ENCODE data around the gene GPATCH2.
"Not testable (repeated sequence)": the region's sequence is repeated elsewhere in the genome, so short reads cannot be mapped to it uniquely, and the experiment has no call there.

GPATCH2 gene

GRCh38 chr1:217443845-217444244 is 187.0 kb downstream of the GPATCH2 start:
- DNase-seq (ENCODE audit: low spot score) = no peak

- no peak for DNase-seq (ENCODE audit: low spot score)
Observed at GRCh38 chr1:217437376-217437775, 193.5 kb downstream of the GPATCH2 start.

- no peak for DNase-seq (ENCODE audit: low spot score)
Observed at GRCh38 chr1:217435204-217435603, 195.7 kb downstream of the GPATCH2 start.

DNA sequence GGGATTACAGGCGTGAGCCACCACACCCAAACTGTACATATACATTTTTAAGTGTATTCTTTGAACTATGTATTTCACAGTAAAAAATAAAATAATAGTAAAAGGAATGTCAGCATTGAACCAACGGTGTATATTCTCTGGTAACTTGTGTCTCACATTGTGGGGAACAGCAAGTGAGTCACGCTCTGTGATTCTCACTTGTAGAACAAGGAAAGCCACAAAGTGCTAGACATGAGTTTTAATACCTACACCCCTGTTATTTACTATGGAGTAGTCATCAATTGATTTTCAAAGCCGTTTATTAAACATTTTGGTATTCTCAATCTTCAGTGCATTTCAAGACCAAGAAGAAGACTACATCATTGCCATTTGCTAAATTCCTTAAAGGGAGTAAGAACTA is 197.2 kb downstream of the GPATCH2 start:
- DNase-seq (ENCODE audit: low spot score) = no peak

- DNase-seq (ENCODE audit: low spot score) = no peak
Observed at GRCh38 chr1:217432339-217432738, 198.6 kb downstream of the GPATCH2 start.

DNA sequence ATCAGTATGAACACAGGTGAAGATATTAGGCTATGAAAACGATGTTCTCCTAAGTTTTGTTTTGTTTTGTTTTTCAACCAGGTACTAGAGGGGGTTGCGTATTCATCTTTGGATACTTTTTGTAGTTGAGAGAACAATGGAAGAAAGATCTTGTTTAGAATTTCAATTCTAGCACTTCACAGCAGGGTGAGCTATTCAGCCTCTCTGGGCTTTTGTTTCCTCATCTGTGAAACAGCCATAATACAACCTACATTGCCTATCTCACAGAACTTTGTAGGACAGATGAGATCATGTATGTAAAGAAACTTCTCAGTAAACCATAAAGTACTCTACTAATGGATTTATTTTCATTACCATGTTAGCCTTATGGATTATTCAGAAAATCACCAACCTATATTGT is 199.5 kb downstream of the GPATCH2 start:
- DNase-seq (ENCODE audit: low spot score) = no peak

- no peak for DNase-seq (ENCODE audit: low spot score)
Observed at GRCh38 chr1:217425422-217425821, 205.5 kb downstream of the GPATCH2 start.

- DNase-seq (ENCODE audit: low spot score) = no peak
Observed at GRCh38 chr1:217419194-217419551, 211.7 kb downstream of the GPATCH2 start.

GRCh38 chr1:217418269-217419193 is 212.4 kb downstream of the GPATCH2 start:
- DNase-seq (ENCODE audit: low spot score) = peak; percentile 27

DNA sequence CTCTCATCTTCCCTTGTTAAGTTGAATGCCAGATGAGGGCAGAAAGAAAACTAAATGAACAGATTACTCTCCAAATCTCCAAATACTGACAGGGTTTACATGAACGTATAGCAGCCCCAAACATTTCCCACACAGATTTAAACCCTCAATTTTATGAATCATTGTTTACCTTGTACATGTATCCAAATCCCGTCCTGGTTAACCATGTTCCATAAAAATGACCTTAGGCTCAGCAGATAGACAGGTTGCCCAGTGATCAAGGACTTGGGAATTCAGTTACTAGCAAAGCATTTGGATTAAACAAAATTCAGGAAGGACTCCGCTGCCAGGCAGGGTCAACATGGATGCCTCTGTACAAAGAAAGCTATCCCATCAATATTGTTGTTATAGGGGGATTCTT is 213.5 kb downstream of the GPATCH2 start:
- no peak for DNase-seq (ENCODE audit: low spot score)

DNA sequence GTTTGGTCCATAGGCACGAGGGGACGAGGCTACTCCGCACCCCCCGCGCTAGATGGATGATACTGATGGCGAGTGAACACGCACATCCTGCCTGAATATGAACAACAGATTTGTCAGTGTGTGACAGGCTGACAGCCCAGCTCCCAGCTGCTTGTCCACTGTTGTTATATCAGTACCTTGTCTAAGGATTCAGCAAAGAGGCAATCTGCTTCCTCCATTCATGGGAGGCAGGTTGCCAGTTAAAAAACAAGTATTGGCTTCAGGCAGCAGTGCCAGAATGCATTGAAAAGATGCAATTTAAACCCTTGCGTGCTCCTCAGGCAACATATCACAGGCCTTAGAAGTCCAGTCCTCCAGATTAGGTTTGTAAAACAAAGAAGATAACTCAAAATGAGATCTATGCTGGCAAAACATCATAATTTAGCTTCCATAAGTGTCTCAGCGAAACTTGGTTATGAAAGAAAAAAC is 223.3 kb downstream of the GPATCH2 start:
- peak; percentile 5 for DNase-seq (ENCODE audit: low spot score)

DNA sequence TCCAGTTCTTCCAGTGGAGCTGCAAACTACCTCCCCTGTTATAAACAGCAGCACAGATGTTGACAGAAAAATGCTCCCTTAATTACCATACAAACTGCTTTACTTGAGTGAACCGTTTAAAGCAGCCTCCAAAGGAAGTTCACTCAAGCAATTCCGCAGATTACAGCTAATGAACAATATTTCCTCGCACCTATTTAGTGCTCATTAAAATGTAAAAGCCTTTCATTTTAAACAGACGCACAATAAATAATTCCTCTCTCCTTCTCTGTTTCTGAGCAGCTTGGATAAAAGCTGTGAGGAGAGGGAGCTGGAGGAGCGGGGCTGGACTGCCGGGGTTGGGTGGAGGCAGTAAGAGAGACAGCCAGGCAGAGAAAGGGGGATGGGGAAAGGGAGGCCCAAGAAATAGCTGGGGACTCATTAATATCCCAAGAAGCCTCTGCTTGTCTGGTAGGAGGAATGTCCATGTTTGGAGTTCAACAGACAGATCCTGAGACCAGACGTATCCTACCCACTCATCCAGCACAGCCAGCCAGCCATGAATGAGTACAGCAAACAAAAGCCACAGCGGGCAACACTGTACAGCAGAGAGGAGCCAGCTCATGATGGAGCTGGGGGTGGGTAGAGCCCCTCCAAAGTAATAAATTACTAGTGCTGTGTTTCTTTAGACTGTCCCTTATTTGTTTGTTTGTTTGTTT is 227.7 kb downstream of the GPATCH2 start:
- no peak for DNase-seq (ENCODE audit: low spot score)

GRCh38 chr1:217402301-217402700 is 228.6 kb downstream of the GPATCH2 start:
- peak; percentile 8 for DNase-seq (ENCODE audit: low spot score)

DNA sequence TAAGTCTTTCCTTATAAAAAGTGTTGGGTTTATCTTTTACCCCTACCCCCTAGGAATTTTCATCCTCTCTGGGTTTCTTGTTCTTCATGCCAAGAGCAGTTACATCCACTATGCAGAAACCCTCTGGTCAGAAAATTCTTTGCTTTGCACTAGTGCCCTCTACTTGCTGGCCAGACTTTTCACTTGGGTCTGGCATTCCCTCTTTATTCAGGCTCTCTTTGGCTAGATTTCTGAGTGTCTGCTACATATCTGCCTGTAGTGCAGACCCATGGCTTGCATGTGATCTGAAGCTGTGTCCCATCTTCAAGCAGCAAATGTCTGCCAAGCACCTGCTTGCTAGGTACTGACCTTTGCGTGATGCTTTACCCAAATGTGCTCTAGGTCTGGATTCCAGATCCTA is 237.0 kb downstream of the GPATCH2 start:
- DNase-seq (ENCODE audit: low spot score) = peak; percentile 5

DNA sequence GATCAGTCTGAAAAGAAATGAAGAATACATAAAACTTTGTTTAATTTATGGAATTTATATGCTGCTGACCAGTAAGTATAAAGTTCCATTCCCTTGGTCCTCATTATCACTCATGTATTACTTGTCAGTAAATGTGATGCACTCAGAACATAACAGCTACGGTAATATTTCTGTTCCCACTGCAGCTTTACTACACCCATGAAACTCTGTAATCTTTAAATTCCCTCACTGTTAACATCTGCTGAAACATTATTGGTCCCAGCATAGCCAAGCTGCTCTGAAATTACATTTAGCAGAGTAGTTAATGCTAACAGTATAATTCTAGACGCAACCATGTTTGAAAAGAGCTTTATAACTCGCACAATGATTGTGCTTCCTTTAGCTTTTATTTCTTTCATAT is 238.4 kb downstream of the GPATCH2 start:
- DNase-seq (ENCODE audit: low spot score) = no peak

- no peak for DNase-seq (ENCODE audit: low spot score)
Observed at GRCh38 chr1:217389895-217390294, 241.0 kb downstream of the GPATCH2 start.

DNA sequence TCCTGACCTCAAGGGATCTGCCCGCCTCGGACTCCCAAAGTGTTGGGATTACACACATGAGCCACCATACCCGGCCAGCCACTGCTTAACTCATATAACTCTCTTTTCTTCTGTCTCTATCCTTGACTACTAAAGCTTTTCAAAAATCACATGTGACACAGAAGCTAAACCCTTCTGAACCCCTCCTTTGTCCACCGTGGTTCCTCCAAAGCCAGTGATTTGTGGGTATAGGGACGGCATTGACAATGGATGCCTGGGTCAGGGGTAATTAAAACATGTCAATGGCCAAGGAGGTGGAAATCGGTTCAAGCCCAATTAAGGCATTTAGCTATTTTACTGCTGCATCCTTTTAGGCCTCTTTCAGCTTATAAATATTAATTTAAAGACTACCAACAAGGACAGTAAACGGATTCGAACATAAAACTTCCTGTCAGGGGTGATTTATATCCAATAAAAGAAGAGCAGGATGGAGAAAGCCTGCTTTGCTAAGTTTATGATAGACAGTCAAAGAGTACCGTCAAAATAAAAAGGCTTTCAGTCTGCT is 242.3 kb downstream of the GPATCH2 start:
- DNase-seq (ENCODE audit: low spot score) = no peak

DNA sequence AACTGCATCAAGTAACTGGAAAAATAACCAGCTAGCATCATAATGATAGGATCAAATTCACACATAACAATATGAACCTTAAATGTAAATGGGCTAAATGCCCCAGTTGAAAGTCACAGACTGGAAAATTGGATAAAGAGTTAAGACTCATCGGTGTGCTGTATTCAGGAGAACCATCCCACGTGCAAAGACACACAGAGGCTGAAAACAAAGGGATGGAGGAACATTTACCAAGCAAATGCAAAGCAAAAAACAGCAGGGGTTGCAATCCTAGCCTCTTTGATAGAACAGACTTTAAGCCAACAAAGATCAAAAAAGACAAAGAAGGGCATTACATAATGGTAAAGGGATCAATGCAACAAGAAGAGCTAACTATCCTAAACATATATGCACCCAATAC is 249.1 kb downstream of the GPATCH2 start:
- not testable (repeated sequence) for DNase-seq (ENCODE audit: low spot score)

GRCh38 chr1:217379804-217380203 is 251.1 kb downstream of the GPATCH2 start:
- not testable (repeated sequence) for DNase-seq (ENCODE audit: low spot score)

GRCh38 chr1:217379336-217379735 is 251.6 kb downstream of the GPATCH2 start:
- no peak for DNase-seq (ENCODE audit: low spot score)
